Stomach (tissue), 9 donors: ENCODE data around the gene SCLT1. TPM values are rescaled to one million over a fixed set of nuclear protein-coding genes. Genes with fewer than 3 reads are reported as not detected.

Experiments
- DNase-seq, 2 donors: peaks; one replicate each; pipeline versions ENCODE4 v3.0.0 to v3.0.0-alpha.2; 2013 to 2019
- H3K27ac ChIP-seq, 5 donors: fragments of 200-600 bp in 4 of 5; sonication (generic) in 4 of 5; one replicate each; pipeline ENCODE4 v1.5.1; 2013 to 2019; ENCODE audit warnings: mild to moderate bottlenecking in 1 of 5, moderate library complexity in 1 of 5
- H3K27me3 ChIP-seq, 3 donors: fragments of 200-600 bp; sonication (generic); one replicate each; pipeline ENCODE4 v1.5.1; 2017 to 2019; ENCODE audit warnings: mixed run types in 1 of 3
- H3K36me3 ChIP-seq, 4 donors: fragments of 200-600 bp; sonication (generic); 1 replicate in 3 of 4; 2 replicates in 1 of 4; pipeline ENCODE4 v1.5.1; 2016 to 2019
- H3K4me1 ChIP-seq, 4 donors: fragments of 200-600 bp; sonication (generic); one replicate each; pipeline ENCODE4 v1.5.1; 2016 to 2019
- H3K4me3 ChIP-seq, 4 donors: fragments of 200-600 bp; sonication (generic) in 3 of 4; one replicate each; pipeline ENCODE4 v1.5.1; 2016 to 2019; ENCODE audit warnings: mild to moderate bottlenecking in 1 of 4
- H3K9me3 ChIP-seq, 4 donors: fragments of 200-600 bp; sonication (generic); one replicate each; pipeline ENCODE4 v1.5.1; 2016 to 2019
- EP300 ChIP-seq: sonication (generic); formaldehyde crosslinking; IDR thresholded peaks from one replicate; pipeline ENCODE4 v1.6.1; 2017; ENCODE audit warnings: antibody characterized with exemption
- POLR2A ChIP-seq, 4 donors: fragments of 450-650 bp; IDR thresholded peaks; one replicate each; pipeline ENCODE4 v1.6.1; 2016; ENCODE audit warnings: antibody characterized with exemption in 4 of 4, control low read depth in 2 of 4, mild to moderate bottlenecking in 1 of 4, moderate library complexity in 1 of 4
- POLR2AphosphoS5 ChIP-seq, 3 donors: sonication (generic); formaldehyde crosslinking; IDR thresholded peaks; one replicate each; pipeline ENCODE4 v1.6.1; 2016; ENCODE audit warnings: antibody characterized with exemption in 3 of 3
- WGBS, 5 donors: extraction: QIAGEN DNeasy Blood & Tissue Kit in 3 of 5; methylation state at CpG; one replicate each; pipeline versions ENCODE4 v1.1.5 to v1.1.7; 2013 to 2018; 5-methylcytosine and 5-hydroxymethylcytosine counted together
- intact Hi-C: fragments of 100-400 bp; cut with DNase I; formaldehyde crosslinking; loops from one replicate; pipeline ENCODE4 v1.15.1; 2023; ENCODE audit warnings: low total_unique reads
- polyA plus RNA-seq, 3 donors: library from polyadenylated mRNA; stranded (reverse); fragments of 200-250 nt; gene quantifications; one replicate each; pipeline ENCODE4 v1.2.3, GENCODE V29; 2013
- total RNA-seq, 5 donors: library from RNA; depleted of rRNA; stranded (reverse); fragments of >200 nt; gene quantifications; one replicate each; pipeline versions ENCODE4 v1.1.0 to v1.2.3, GENCODE V29; 2014 to 2016
- TF ChIP-seq, protein P1 (sequence below), 7 experiments: fragments of 450-650 bp in 4 of 7; fragments of 200-600 bp in 3 of 7; sonication (generic) in 3 of 7; IDR thresholded peaks; one replicate each; pipeline ENCODE4 v1.5.1; 2016 to 2019; ENCODE audit warnings: antibody characterized with exemption in 7 of 7, control low read depth in 2 of 7, mild to moderate bottlenecking in 1 of 7
- donor health status: healthy with polysubstance abuse.
- donor health status: Bipolar disorder and iron deficiency.
- donor health status: healthy.

Gene SCLT1
- total and polyA plus RNA-seq, 8 donors, result 2.3 to 49.0 (median 12.9) TPM

DNA sequence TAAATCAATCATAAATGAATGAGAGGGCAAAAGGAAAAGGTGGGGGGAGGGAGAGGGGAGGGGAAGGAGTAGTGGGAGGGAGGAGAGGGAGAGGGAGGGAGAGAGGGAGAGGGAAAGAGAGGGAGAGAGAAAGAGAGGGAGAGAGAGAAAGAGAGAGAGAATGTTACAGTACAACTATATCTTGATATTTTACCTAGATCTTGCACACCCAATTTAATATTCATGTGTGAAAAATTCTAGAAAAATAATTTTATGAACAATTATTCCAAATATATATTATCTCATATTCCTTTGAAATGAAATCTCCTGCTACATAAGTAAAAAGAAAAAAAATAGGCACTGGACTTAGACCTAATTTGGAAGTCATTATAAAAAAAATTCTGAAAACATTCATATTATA lies 120.0 kb downstream of the SCLT1 start:
- no peaks in the 10 kb centered on the region for H3K27me3 ChIP-seq

DNA sequence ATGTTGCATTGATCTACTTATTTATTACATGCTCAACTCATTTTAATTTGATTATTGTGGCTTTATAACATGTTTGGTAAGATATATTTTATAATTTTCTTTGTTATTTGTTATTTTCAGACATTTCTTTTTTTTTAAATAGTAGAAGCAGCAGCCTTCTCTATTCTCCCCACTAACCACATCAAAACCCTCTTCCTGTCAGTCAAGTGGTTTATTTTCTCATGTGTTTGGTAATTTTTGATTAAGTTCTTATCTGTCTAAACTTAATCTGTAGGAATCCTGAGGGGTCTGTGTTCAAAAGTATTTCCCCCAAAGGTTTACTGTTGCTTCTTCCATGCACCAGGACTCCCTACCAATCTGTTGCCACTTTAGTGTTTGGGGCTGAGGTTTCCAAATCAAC lies 131.9 kb downstream of the SCLT1 start:
- Histone ChIP-seq H3K27ac (no peak overlapping the region), H3K4me1 (no peaks in the 10 kb centered on the region), H3K4me3 (no peak overlapping the region), H3K36me3 (peaks cover 0 to 17% (median 0%) of the 10 kb centered on the region in 4 donors), H3K27me3 (no peaks in the 10 kb centered on the region), H3K9me3 (no peaks in the 10 kb centered on the region)
- DNase-seq, result no peak
- TF ChIP-seq, protein P1, sequence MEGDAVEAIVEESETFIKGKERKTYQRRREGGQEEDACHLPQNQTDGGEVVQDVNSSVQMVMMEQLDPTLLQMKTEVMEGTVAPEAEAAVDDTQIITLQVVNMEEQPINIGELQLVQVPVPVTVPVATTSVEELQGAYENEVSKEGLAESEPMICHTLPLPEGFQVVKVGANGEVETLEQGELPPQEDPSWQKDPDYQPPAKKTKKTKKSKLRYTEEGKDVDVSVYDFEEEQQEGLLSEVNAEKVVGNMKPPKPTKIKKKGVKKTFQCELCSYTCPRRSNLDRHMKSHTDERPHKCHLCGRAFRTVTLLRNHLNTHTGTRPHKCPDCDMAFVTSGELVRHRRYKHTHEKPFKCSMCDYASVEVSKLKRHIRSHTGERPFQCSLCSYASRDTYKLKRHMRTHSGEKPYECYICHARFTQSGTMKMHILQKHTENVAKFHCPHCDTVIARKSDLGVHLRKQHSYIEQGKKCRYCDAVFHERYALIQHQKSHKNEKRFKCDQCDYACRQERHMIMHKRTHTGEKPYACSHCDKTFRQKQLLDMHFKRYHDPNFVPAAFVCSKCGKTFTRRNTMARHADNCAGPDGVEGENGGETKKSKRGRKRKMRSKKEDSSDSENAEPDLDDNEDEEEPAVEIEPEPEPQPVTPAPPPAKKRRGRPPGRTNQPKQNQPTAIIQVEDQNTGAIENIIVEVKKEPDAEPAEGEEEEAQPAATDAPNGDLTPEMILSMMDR (IDR thresholded peaks at IDR 0.05), result no peak
- TF ChIP-seq POLR2AphosphoS5 (IDR thresholded peaks at IDR 0.05) (no peak), EP300 (no peak), POLR2A (IDR thresholded peaks at IDR 0.05) (no peak)
- intact Hi-C loops, result no loop called here

More for the DNA sequence above, 120.0 kb downstream of the SCLT1 start:
- TF ChIP-seq, protein P1 (IDR thresholded peaks at IDR 0.05), result no peak
- TF ChIP-seq POLR2A (IDR thresholded peaks at IDR 0.05), result no peak
- TF ChIP-seq EP300, result no peak
- TF ChIP-seq POLR2AphosphoS5 (IDR thresholded peaks at IDR 0.05), result no peak
- no peak overlapping the region for H3K27ac ChIP-seq
- H3K4me3 ChIP-seq, result no peak overlapping the region
- no peaks in the 10 kb centered on the region for H3K9me3 ChIP-seq
- H3K4me1 ChIP-seq, result peaks cover 0 to 9% (median 0%) of the 10 kb centered on the region in 4 donors
- H3K36me3 ChIP-seq, result peaks cover 0 to 17% (median 5%) of the 10 kb centered on the region in 4 donors
- intact Hi-C loops, result no loop called here
- no peak for DNase-seq

DNA sequence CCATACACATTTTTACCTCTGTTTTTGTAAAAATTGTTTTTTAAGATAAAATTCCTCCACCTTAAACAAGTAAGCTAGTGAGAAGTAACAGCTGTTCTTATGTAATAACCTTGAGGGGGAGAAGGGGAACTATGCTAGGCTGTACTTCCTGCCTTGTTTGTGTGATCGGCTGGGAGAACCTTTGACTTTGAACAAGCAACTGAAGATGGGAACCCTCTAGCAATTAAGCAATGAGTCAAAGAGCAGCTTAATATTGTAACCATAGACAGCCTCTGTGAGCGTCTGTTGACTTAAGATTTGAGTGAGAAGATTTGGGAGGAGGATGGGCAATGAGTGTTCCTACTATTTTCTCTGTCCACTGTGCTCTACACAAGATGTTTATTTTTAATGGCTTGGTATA lies 135.1 kb downstream of the SCLT1 start:
- 69 to 84% (median 75%) methylated on average over 2 of the region's 2 CpGs for WGBS, 5 donors
- intact Hi-C loops, result no loop called here

DNA sequence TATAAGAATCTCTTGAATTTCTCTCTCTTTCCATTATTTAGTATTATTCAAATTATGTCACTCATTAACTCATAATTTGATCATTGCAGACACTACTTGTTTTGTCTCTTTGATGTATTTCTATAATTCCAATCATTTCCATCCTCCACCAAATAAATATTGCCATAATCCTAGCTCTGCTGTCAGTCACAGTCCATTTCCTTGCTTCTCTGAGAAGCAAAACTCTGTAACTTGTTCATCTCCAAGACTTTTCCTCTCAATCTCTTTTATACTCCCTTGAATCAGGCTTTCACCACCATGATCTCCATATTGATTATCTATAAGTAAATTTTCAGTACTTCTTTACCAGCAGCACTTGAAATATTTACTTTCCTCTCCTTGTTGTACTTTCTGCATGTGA lies 135.9 kb downstream of the SCLT1 start:
- Histone ChIP-seq H3K9me3 (no peaks in the 10 kb centered on the region), H3K36me3 (peaks cover 0 to 15% (median 0%) of the 10 kb centered on the region in 4 donors), H3K27ac (no peak overlapping the region), H3K27me3 (no peaks in the 10 kb centered on the region), H3K4me3 (no peak overlapping the region), H3K4me1 (no peaks in the 10 kb centered on the region)
- TF ChIP-seq POLR2A (IDR thresholded peaks at IDR 0.05), result no peak
- TF ChIP-seq, protein P1 (IDR thresholded peaks at IDR 0.05), result no peak
- no peak for DNase-seq
- intact Hi-C loops, result no loop called here

More for the DNA sequence above, 135.1 kb downstream of the SCLT1 start:
- H3K4me3 ChIP-seq, result no peak overlapping the region
- peak in 1 of 2 donors; percentile 7 for DNase-seq
- H3K27ac ChIP-seq, result no peak overlapping the region
- no peaks in the 10 kb centered on the region for H3K4me1 ChIP-seq
- TF ChIP-seq, protein P1 (IDR thresholded peaks at IDR 0.05), result no peak
- TF ChIP-seq EP300, result no peak
- no peak for TF ChIP-seq POLR2A (IDR thresholded peaks at IDR 0.05)
- H3K27me3 ChIP-seq, result no peaks in the 10 kb centered on the region
- H3K9me3 ChIP-seq, result no peaks in the 10 kb centered on the region
- H3K36me3 ChIP-seq, result peaks cover 0 to 14% (median 0%) of the 10 kb centered on the region in 4 donors
